ENCODE results near the gene FAIM2.
A peak's percentile ranks its signal among the peaks of the same experiment; 100 is the strongest.

The FAIM2 gene

GRCh38 chr12:49946497-49946896, 42.8 kb upstream of the FAIM2 start:
- H3K4me1 ChIP-seq (ENCODE audit: control insufficient read depth, insufficient read depth, low read length, poor library complexity, severe bottlenecking) = peaks cover 29% of the 10 kb centered on the region
- no peaks in the 10 kb centered on the region for H3K27me3 ChIP-seq (replicated peaks; ENCODE audit: control insufficient read depth, insufficient read depth, low read length, poor library complexity, severe bottlenecking)
- DNase-seq = no peak
- no peaks in the 10 kb centered on the region for H3K9me3 ChIP-seq (ENCODE audit: control insufficient read depth, low read length)
- H3K27ac ChIP-seq (ENCODE audit: insufficient read depth, low read length, poor library complexity, severe bottlenecking) = no peak overlapping the region
- no peaks in the 10 kb centered on the region for H3K36me3 ChIP-seq (ENCODE audit: control insufficient read depth, insufficient read depth, low read length)
- H3K4me3 ChIP-seq (ENCODE audit: insufficient read depth, low read depth, low read length, poor library complexity, severe bottlenecking) = no peak overlapping the region

GRCh38 chr12:49946086-49946485, 42.4 kb upstream of the FAIM2 start:
- H3K27me3 ChIP-seq (replicated peaks; ENCODE audit: control insufficient read depth, insufficient read depth, low read length, poor library complexity, severe bottlenecking) = no peaks in the 10 kb centered on the region
- H3K4me3 ChIP-seq (ENCODE audit: insufficient read depth, low read depth, low read length, poor library complexity, severe bottlenecking) = no peak overlapping the region
- H3K36me3 ChIP-seq (ENCODE audit: control insufficient read depth, insufficient read depth, low read length) = no peaks in the 10 kb centered on the region
- H3K27ac ChIP-seq (ENCODE audit: insufficient read depth, low read length, poor library complexity, severe bottlenecking) = no peak overlapping the region
- no peak for DNase-seq
- no peaks in the 10 kb centered on the region for H3K9me3 ChIP-seq (ENCODE audit: control insufficient read depth, low read length)
- H3K4me1 ChIP-seq (ENCODE audit: control insufficient read depth, insufficient read depth, low read length, poor library complexity, severe bottlenecking) = peaks cover 29% of the 10 kb centered on the region

DNA sequence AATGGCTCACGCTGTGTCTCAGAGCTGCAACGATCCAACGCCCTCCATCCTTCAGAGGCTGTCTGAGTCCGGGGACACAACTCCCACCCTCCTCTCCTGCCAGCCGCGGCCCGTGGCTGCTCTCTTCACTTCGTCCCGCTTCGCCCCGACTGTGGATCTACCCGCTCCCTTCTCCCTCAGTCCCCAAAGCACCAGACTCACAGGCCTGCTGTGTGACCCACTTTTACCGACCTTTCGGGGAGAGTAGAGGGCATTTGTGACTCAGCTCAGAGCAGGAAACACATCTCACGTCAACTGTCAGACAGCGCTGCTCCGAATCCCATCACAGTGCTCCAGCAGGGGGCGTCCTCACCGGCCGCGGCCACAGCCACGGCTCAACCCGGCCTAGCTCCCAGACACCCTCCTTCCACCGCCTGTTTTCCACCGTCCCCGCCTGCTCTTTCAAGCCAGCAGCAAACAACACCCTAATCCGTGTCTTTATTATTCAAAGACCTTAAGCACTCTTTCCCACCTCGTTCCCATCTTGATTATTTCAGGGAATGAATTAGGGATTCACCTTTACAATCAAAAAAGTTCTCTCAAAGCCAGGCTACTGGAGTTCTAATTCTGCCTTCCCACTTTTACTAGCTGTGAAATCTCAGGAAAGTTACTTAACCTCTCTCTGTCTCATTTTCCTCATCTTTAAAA, 41.8 kb upstream of the FAIM2 start:
- DNase-seq = peak; percentile 63 to 70 (median 70)
- Histone ChIP-seq H3K9me3 (ENCODE audit: control insufficient read depth, low read length) (no peaks in the 10 kb centered on the region), H3K36me3 (ENCODE audit: control insufficient read depth, insufficient read depth, low read length) (no peaks in the 10 kb centered on the region), H3K4me1 (ENCODE audit: control insufficient read depth, insufficient read depth, low read length, poor library complexity, severe bottlenecking) (peaks cover 29% of the 10 kb centered on the region), H3K4me3 (ENCODE audit: insufficient read depth, low read depth, low read length, poor library complexity, severe bottlenecking) (no peak overlapping the region), H3K27me3 (replicated peaks; ENCODE audit: control insufficient read depth, insufficient read depth, low read length, poor library complexity, severe bottlenecking) (no peaks in the 10 kb centered on the region), H3K27ac (ENCODE audit: insufficient read depth, low read length, poor library complexity, severe bottlenecking) (peak overlapping the region; percentile 62)

DNA sequence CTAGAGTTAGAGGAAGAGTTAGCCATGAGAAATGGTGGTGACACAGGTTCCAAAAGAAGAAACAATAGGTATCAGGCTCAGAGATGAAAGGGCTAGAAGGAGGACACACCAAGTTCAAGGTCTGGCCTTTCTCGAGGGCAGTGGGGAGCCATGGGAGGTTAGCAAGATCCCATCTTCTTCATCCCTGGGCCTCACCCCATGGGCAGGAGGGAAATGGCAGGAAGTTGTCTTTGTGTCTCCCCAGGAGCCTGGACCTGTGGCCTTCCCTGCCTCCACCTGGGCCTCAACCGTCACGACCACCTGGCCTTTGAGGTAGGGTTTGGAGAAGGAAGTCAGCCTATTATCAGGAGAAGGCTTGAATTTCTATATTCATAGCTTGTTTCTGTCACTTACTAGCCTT, 41.0 kb upstream of the FAIM2 start:
- no peak for DNase-seq
- H3K4me3 ChIP-seq (ENCODE audit: insufficient read depth, low read depth, low read length, poor library complexity, severe bottlenecking) = no peak overlapping the region
- H3K36me3 ChIP-seq (ENCODE audit: control insufficient read depth, insufficient read depth, low read length) = no peaks in the 10 kb centered on the region
- peak overlapping the region; percentile 62 for H3K27ac ChIP-seq (ENCODE audit: insufficient read depth, low read length, poor library complexity, severe bottlenecking)
- H3K9me3 ChIP-seq (ENCODE audit: control insufficient read depth, low read length) = no peaks in the 10 kb centered on the region
- peaks cover 29% of the 10 kb centered on the region for H3K4me1 ChIP-seq (ENCODE audit: control insufficient read depth, insufficient read depth, low read length, poor library complexity, severe bottlenecking)
- H3K27me3 ChIP-seq (replicated peaks; ENCODE audit: control insufficient read depth, insufficient read depth, low read length, poor library complexity, severe bottlenecking) = no peaks in the 10 kb centered on the region

- H3K4me1 ChIP-seq (ENCODE audit: control insufficient read depth, insufficient read depth, low read length, poor library complexity, severe bottlenecking) = peaks cover 29% of the 10 kb centered on the region
- peak overlapping the region; percentile 12 for H3K27ac ChIP-seq (ENCODE audit: insufficient read depth, low read length, poor library complexity, severe bottlenecking)
- no peaks in the 10 kb centered on the region for H3K9me3 ChIP-seq (ENCODE audit: control insufficient read depth, low read length)
- H3K27me3 ChIP-seq (replicated peaks; ENCODE audit: control insufficient read depth, insufficient read depth, low read length, poor library complexity, severe bottlenecking) = no peaks in the 10 kb centered on the region
- no peak overlapping the region for H3K4me3 ChIP-seq (ENCODE audit: insufficient read depth, low read depth, low read length, poor library complexity, severe bottlenecking)
- DNase-seq = no peak
- H3K36me3 ChIP-seq (ENCODE audit: control insufficient read depth, insufficient read depth, low read length) = no peaks in the 10 kb centered on the region
These were observed 40.3 kb upstream of the FAIM2 start for GRCh38 chr12:49944046-49944445.

- Histone ChIP-seq H3K4me3 (ENCODE audit: insufficient read depth, low read depth, low read length, poor library complexity, severe bottlenecking) (no peak overlapping the region), H3K27ac (ENCODE audit: insufficient read depth, low read length, poor library complexity, severe bottlenecking) (no peak overlapping the region), H3K36me3 (ENCODE audit: control insufficient read depth, insufficient read depth, low read length) (no peaks in the 10 kb centered on the region), H3K27me3 (replicated peaks; ENCODE audit: control insufficient read depth, insufficient read depth, low read length, poor library complexity, severe bottlenecking) (no peaks in the 10 kb centered on the region), H3K9me3 (ENCODE audit: control insufficient read depth, low read length) (no peaks in the 10 kb centered on the region), H3K4me1 (ENCODE audit: control insufficient read depth, insufficient read depth, low read length, poor library complexity, severe bottlenecking) (peaks cover 29% of the 10 kb centered on the region)
- no peak for DNase-seq
These were observed 39.9 kb upstream of the FAIM2 start for GRCh38 chr12:49943625-49943960.

- no peaks in the 10 kb centered on the region for H3K9me3 ChIP-seq (ENCODE audit: control insufficient read depth, low read length)
- no peak overlapping the region for H3K27ac ChIP-seq (ENCODE audit: insufficient read depth, low read length, poor library complexity, severe bottlenecking)
- no peak overlapping the region for H3K4me3 ChIP-seq (ENCODE audit: insufficient read depth, low read depth, low read length, poor library complexity, severe bottlenecking)
- DNase-seq = peak in 1 of 3 donors; percentile 8
- peaks cover 29% of the 10 kb centered on the region for H3K4me1 ChIP-seq (ENCODE audit: control insufficient read depth, insufficient read depth, low read length, poor library complexity, severe bottlenecking)
- no peaks in the 10 kb centered on the region for H3K36me3 ChIP-seq (ENCODE audit: control insufficient read depth, insufficient read depth, low read length)
- H3K27me3 ChIP-seq (replicated peaks; ENCODE audit: control insufficient read depth, insufficient read depth, low read length, poor library complexity, severe bottlenecking) = no peaks in the 10 kb centered on the region
These were observed 39.4 kb upstream of the FAIM2 start for GRCh38 chr12:49942921-49943624.

DNA sequence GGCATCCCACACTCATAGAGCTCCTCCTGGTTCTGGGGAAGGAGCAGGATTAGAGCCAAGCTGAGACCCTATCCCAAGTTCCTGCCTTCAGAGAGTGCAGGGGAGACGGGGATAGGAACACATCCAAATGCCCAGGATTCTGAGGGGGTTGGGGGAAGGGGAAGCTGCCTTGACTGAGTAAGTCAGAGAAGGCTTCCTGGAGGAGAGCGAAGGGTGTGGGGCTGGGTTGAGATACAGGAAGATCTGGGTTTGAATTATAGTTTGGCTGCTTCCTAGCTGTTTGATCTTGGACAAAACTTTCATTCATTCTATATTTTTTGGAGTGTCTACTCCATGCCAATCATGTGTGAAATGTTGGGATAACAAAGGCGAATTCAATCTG, 38.8 kb upstream of the FAIM2 start:
- DNase-seq = no peak
- Histone ChIP-seq H3K36me3 (ENCODE audit: control insufficient read depth, insufficient read depth, low read length) (no peaks in the 10 kb centered on the region), H3K9me3 (ENCODE audit: control insufficient read depth, low read length) (no peaks in the 10 kb centered on the region), H3K4me1 (ENCODE audit: control insufficient read depth, insufficient read depth, low read length, poor library complexity, severe bottlenecking) (peaks cover 29% of the 10 kb centered on the region), H3K4me3 (ENCODE audit: insufficient read depth, low read depth, low read length, poor library complexity, severe bottlenecking) (no peak overlapping the region), H3K27ac (ENCODE audit: insufficient read depth, low read length, poor library complexity, severe bottlenecking) (no peak overlapping the region), H3K27me3 (replicated peaks; ENCODE audit: control insufficient read depth, insufficient read depth, low read length, poor library complexity, severe bottlenecking) (no peaks in the 10 kb centered on the region)

GRCh38 chr12:49941556-49942511, 38.1 kb upstream of the FAIM2 start:
- Histone ChIP-seq H3K4me3 (ENCODE audit: insufficient read depth, low read depth, low read length, poor library complexity, severe bottlenecking) (no peak overlapping the region), H3K27ac (ENCODE audit: insufficient read depth, low read length, poor library complexity, severe bottlenecking) (no peak overlapping the region), H3K4me1 (ENCODE audit: control insufficient read depth, insufficient read depth, low read length, poor library complexity, severe bottlenecking) (peaks cover 29% of the 10 kb centered on the region), H3K9me3 (ENCODE audit: control insufficient read depth, low read length) (no peaks in the 10 kb centered on the region), H3K27me3 (replicated peaks; ENCODE audit: control insufficient read depth, insufficient read depth, low read length, poor library complexity, severe bottlenecking) (no peaks in the 10 kb centered on the region), H3K36me3 (ENCODE audit: control insufficient read depth, insufficient read depth, low read length) (no peaks in the 10 kb centered on the region)
- no peak for DNase-seq

- Histone ChIP-seq H3K4me1 (ENCODE audit: control insufficient read depth, insufficient read depth, low read length, poor library complexity, severe bottlenecking) (peaks cover 23% of the 10 kb centered on the region), H3K9me3 (ENCODE audit: control insufficient read depth, low read length) (no peaks in the 10 kb centered on the region), H3K36me3 (ENCODE audit: control insufficient read depth, insufficient read depth, low read length) (no peaks in the 10 kb centered on the region), H3K27ac (ENCODE audit: insufficient read depth, low read length, poor library complexity, severe bottlenecking) (no peak overlapping the region), H3K4me3 (ENCODE audit: insufficient read depth, low read depth, low read length, poor library complexity, severe bottlenecking) (no peak overlapping the region), H3K27me3 (replicated peaks; ENCODE audit: control insufficient read depth, insufficient read depth, low read length, poor library complexity, severe bottlenecking) (no peaks in the 10 kb centered on the region)
- DNase-seq = no peak
These were observed 36.0 kb upstream of the FAIM2 start for GRCh38 chr12:49939707-49940106.

Data from effector memory CD4-positive, alpha-beta T cell (primary cell).